NCI-H1436 treated with DMSO at 0.1 percent for 48 hours (cell line): ENCODE data around the gene SLC49A3.
"Not testable (repeated sequence)": the region's sequence is repeated elsewhere in the genome, so short reads cannot be mapped to it uniquely, and the experiment has no call there.

Experiments used
- DNase-seq: peaks from one replicate; lab custom pipeline; 2025; lab: John Stamatoyannopoulos, UW

Gene SLC49A3

GRCh38 chr4:688854-689681 is at the start of gene SLC49A3:
Gene SLC49A3 (minus strand): TSS chr4:689151. CDS start chr4:689127, 24 bp downstream.
- DNase-seq = no peak

GRCh38 chr4:736561-736960 is 47.6 kb upstream of the SLC49A3 start:
- DNase-seq = not testable (repeated sequence)

- no peak for DNase-seq
Observed at GRCh38 chr4:735583-735982, 46.6 kb upstream of the SLC49A3 start.

- DNase-seq = no peak
Observed at GRCh38 chr4:734951-735350, 46.0 kb upstream of the SLC49A3 start.

GRCh38 chr4:734075-734474 is 45.1 kb upstream of the SLC49A3 start:
- DNase-seq = no peak

- no peak for DNase-seq
Observed at GRCh38 chr4:733631-733980, 44.7 kb upstream of the SLC49A3 start.

GRCh38 chr4:732911-733630 is 44.1 kb upstream of the SLC49A3 start:
- no peak for DNase-seq

- no peak for DNase-seq
Observed at GRCh38 chr4:732486-732885, 43.5 kb upstream of the SLC49A3 start.

- not testable (repeated sequence) for DNase-seq
Observed at GRCh38 chr4:731954-732353, 43.0 kb upstream of the SLC49A3 start.

GRCh38 chr4:730946-731904 is 42.3 kb upstream of the SLC49A3 start:
- not testable (repeated sequence) for DNase-seq

- no peak for DNase-seq
Observed at GRCh38 chr4:730511-730910, 41.6 kb upstream of the SLC49A3 start.

- DNase-seq = no peak
Observed at GRCh38 chr4:729336-730315, 40.7 kb upstream of the SLC49A3 start.

- DNase-seq = no peak
Observed at GRCh38 chr4:727576-727975, 38.6 kb upstream of the SLC49A3 start.

GRCh38 chr4:726838-727237 is 37.9 kb upstream of the SLC49A3 start:
- peak; percentile 0 for DNase-seq

- DNase-seq = no peak
Observed at GRCh38 chr4:726235-726787, 37.4 kb upstream of the SLC49A3 start.

- DNase-seq = no peak
Observed at GRCh38 chr4:725391-726234, 36.7 kb upstream of the SLC49A3 start.

- no peak for DNase-seq
Observed at GRCh38 chr4:723751-724530, 35.0 kb upstream of the SLC49A3 start.

GRCh38 chr4:722851-723360 is 34.0 kb upstream of the SLC49A3 start:
- DNase-seq = no peak
